Mesothelial cell of epicardium (in vitro differentiated cells): ENCODE data around the gene DMC1. TPM values are rescaled to one million over a fixed set of nuclear protein-coding genes. Genes with fewer than 3 reads are reported as not detected.

Experiments used
- DNase-seq, 2 experiments: peaks; one replicate each; pipeline ENCODE4 v3.0.0; 2021; ENCODE audit warnings: low spot score in 2 of 2; ENCODE audit not compliant: unreplicated experiment in 2 of 2
- H3K27ac Mint-ChIP-seq: 2 replicates; pipeline ENCODE4 v1.8.0; 2021; ENCODE audit warnings: mixed read lengths
- H3K27me3 Mint-ChIP-seq: 2 replicates; pipeline ENCODE4 v1.8.0; 2021; ENCODE audit warnings: low read depth, mixed read lengths
- H3K36me3 Mint-ChIP-seq: 2 replicates; pipeline ENCODE4 v1.8.0; 2021; ENCODE audit warnings: mixed read lengths
- H3K4me1 Mint-ChIP-seq: 2 replicates; pipeline ENCODE4 v1.8.0; 2021; ENCODE audit warnings: mixed read lengths
- H3K4me3 Mint-ChIP-seq: 2 replicates; pipeline ENCODE4 v1.8.0; 2021; ENCODE audit warnings: mild to moderate bottlenecking, moderate library complexity, mixed read lengths
- H3K9me3 Mint-ChIP-seq: 2 replicates; pipeline ENCODE4 v1.8.0; 2021; ENCODE audit warnings: mixed read lengths
- total RNA-seq: library from RNA; stranded (reverse); gene quantifications from 3 replicates; pipeline ENCODE4 v1.2.1, GENCODE V29; 2021
- TF ChIP-seq, protein P1 (sequence below): fragments of 200-600 bp; sonication (generic); IDR thresholded peaks from one replicate; pipeline ENCODE4 v1.5.0; 2021; ENCODE audit warnings: antibody characterized with exemption; ENCODE audit not compliant: unreplicated experiment

The DMC1 gene
- total RNA-seq, 1 donor from 2014 or later = 2.8 TPM

DNA sequence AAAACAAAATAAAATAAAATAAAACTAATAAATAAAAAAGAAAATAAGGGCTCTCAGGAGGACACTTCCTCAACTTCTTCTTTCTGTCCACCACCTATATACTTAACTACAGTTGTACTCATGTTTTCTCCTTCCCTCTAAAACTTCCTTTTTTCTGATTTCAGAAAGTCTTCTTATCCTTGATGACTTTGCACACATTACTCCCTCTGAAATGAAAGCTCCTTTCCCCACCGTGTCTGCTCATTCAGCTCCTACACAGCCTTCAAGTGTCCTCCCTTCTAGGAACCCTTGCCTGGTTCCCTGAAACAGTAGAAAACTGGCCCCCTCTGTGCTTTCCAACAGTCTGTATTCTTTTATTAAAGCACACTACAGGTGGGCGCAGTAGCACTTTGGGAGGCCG, 45.6 kb downstream of the DMC1 start:
- H3K4me3 Mint-ChIP-seq = no peak overlapping the region
- no peaks in the 10 kb centered on the region for H3K9me3 Mint-ChIP-seq
- no peaks in the 10 kb centered on the region for H3K36me3 Mint-ChIP-seq
- no peak overlapping the region for H3K27ac Mint-ChIP-seq
- DNase-seq = no peak
- H3K4me1 Mint-ChIP-seq = peaks cover 2% of the 10 kb centered on the region
- TF ChIP-seq, protein P1, sequence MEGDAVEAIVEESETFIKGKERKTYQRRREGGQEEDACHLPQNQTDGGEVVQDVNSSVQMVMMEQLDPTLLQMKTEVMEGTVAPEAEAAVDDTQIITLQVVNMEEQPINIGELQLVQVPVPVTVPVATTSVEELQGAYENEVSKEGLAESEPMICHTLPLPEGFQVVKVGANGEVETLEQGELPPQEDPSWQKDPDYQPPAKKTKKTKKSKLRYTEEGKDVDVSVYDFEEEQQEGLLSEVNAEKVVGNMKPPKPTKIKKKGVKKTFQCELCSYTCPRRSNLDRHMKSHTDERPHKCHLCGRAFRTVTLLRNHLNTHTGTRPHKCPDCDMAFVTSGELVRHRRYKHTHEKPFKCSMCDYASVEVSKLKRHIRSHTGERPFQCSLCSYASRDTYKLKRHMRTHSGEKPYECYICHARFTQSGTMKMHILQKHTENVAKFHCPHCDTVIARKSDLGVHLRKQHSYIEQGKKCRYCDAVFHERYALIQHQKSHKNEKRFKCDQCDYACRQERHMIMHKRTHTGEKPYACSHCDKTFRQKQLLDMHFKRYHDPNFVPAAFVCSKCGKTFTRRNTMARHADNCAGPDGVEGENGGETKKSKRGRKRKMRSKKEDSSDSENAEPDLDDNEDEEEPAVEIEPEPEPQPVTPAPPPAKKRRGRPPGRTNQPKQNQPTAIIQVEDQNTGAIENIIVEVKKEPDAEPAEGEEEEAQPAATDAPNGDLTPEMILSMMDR = no peak
- no peaks in the 10 kb centered on the region for H3K27me3 Mint-ChIP-seq

DNA sequence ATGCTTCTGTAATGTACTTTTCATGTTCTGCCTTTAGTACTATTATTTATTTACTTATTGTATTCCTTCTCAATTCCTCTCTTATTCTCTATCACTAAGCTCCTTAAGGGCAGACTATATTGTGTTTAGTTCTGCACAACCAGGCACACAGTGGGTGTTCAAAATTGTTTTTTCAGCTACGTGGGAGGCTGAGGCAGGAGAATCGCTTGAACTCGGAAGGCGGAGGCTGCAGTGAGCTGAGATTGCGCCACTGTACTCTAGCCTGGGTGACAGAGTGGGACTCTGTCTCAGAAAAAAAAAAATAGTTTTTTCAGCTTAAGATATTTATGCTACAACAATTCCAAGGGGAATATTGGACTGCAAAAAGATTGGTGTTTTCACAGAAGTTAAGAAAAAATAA, 46.5 kb downstream of the DMC1 start:
- no peak overlapping the region for H3K27ac Mint-ChIP-seq
- TF ChIP-seq, protein P1 = no peak
- H3K4me1 Mint-ChIP-seq = peaks cover 2% of the 10 kb centered on the region
- H3K27me3 Mint-ChIP-seq = no peaks in the 10 kb centered on the region
- no peaks in the 10 kb centered on the region for H3K9me3 Mint-ChIP-seq
- H3K4me3 Mint-ChIP-seq = no peak overlapping the region
- H3K36me3 Mint-ChIP-seq = no peaks in the 10 kb centered on the region
- DNase-seq = no peak

DNA sequence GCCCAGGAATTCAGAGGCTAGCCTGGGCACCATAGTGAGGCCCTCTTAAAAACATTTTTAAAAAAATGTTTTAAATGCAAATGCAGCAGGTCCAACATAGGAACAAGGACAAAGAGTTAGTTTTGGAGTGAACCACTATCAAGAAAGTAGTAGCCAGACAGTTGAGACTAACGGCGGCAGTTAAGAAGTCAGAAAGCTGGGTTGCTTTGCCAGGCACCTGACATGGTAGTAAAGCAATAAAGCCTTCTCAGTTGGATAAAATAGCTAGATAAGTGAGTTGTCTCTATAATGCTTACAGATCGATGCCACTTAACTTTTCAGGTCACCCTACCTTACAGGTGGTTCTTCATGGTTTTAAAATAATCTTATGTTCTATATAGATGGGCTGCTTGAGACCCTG, 47.0 kb downstream of the DMC1 start:
- no peaks in the 10 kb centered on the region for H3K27me3 Mint-ChIP-seq
- H3K27ac Mint-ChIP-seq = no peak overlapping the region
- H3K4me1 Mint-ChIP-seq = peaks cover 2% of the 10 kb centered on the region
- no peak for DNase-seq
- H3K4me3 Mint-ChIP-seq = no peak overlapping the region
- no peaks in the 10 kb centered on the region for H3K9me3 Mint-ChIP-seq
- TF ChIP-seq, protein P1 = no peak
- no peaks in the 10 kb centered on the region for H3K36me3 Mint-ChIP-seq

DNA sequence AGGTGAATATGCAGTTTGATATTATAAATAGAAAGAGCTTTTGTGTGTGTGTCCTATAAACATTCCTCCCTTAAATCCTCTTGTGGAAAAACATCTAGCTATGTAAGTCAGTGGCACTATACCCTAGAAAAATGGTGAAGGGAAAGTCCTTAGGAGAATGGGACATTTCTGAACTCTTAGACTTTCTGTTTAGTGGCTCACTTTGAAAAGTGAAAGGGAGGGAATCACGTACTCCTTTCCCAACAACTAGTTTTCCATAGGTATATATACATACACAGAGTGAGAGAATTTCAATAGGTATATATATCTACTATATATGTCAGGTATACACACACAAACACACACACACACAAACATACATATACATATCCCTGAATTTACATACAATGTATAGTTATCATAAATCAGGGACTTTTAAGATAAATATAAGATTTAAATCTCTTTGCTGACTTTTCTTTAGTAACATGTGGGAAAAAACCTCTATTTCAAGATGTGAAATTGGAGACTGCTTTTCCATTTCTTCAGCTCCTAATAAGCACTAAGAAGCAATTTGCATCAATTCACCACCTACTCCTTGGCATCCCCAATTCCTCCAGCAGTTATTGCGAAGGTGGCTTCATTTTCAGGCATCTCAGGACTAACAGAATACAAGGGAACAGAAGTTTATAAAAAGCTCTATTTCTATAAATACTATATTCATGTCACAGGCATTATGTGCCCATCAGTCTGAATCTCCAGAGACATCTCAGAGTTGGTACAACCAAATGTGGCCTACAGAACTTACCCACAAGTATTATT, 50.3 kb downstream of the DMC1 start:
- DNase-seq = no peak
- no peaks in the 10 kb centered on the region for H3K36me3 Mint-ChIP-seq
- H3K9me3 Mint-ChIP-seq = no peaks in the 10 kb centered on the region
- peaks cover 2% of the 10 kb centered on the region for H3K4me1 Mint-ChIP-seq
- no peak overlapping the region for H3K4me3 Mint-ChIP-seq
- no peak overlapping the region for H3K27ac Mint-ChIP-seq
- no peaks in the 10 kb centered on the region for H3K27me3 Mint-ChIP-seq
- TF ChIP-seq, protein P1 = no peak

DNA sequence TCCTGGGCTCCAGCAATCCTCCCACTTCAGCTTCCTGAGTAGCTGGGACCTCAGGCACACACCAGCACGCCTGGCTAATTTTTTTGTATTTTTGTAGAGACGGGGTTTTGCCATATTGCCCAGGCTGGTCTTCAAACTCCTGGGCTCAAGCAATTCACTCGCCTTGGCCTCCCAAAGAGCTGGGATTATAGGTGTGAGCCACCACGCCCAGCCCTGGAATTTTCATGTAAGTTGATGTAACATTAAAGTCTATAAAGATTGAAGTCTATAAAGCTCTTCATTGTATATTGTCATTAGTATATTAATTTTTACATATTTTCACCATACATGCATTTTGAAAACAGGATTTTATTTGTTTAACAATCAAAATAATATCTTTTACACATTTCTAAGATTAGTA, 51.4 kb downstream of the DMC1 start:
- no peak for DNase-seq
- Mint-ChIP-seq H3K27ac (no peak overlapping the region), H3K4me3 (no peak overlapping the region), H3K27me3 (no peaks in the 10 kb centered on the region), H3K4me1 (peaks cover 2% of the 10 kb centered on the region), H3K36me3 (no peaks in the 10 kb centered on the region), H3K9me3 (no peaks in the 10 kb centered on the region)
- TF ChIP-seq, protein P1 = no peak

DNA sequence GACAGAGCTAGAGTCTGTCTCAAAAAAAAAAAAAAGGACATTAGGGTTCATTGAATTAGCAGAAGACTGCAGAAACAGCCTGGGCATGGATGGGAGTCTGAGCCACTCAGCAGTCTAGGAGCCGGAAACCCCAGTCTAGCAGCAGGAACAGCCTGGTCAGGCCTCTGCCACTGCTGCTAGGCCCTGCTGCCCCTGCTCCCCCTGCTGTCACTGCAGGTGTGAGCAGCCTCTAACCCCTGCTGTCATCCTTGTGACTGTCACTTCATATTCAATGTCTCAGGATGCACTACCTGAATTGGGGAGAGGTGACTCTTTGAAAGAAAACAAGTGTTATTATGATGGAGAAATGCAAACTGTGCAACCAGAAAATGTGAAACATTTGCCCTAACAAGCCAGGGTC, 56.9 kb downstream of the DMC1 start:
- TF ChIP-seq, protein P1 = no peak

More for the DNA sequence above, 56.9 kb downstream of the DMC1 start:
- Mint-ChIP-seq H3K36me3 (no peaks in the 10 kb centered on the region), H3K27ac (no peak overlapping the region), H3K9me3 (no peaks in the 10 kb centered on the region), H3K27me3 (no peaks in the 10 kb centered on the region), H3K4me3 (no peak overlapping the region), H3K4me1 (peaks cover 2% of the 10 kb centered on the region)
- no peak for DNase-seq
